ENCODE results near the gene RBM15B.

GRCh38 chr3:51434110-51434509 is 43.0 kb downstream of the RBM15B start:
- no peak for TF ChIP-seq POLR2A (IDR thresholded peaks at IDR 0.05)
- no peak for TF ChIP-seq CTCF (IDR thresholded peaks at IDR 0.05)
